HG03565 (cell line): ENCODE measurements around the gene BEND2.
"Not testable (repeated sequence)": the region's sequence is repeated elsewhere in the genome, so short reads cannot be mapped to it uniquely, and the experiment has no call there.

Source experiments
- ATAC-seq: cut with Tn5 transposase; IDR thresholded peaks from one replicate; pipeline ENCODE4 v1.9.1; 2021; ENCODE audit warnings: mild to moderate bottlenecking, moderate library complexity; ENCODE audit not compliant: unreplicated experiment

The BEND2 gene

DNA sequence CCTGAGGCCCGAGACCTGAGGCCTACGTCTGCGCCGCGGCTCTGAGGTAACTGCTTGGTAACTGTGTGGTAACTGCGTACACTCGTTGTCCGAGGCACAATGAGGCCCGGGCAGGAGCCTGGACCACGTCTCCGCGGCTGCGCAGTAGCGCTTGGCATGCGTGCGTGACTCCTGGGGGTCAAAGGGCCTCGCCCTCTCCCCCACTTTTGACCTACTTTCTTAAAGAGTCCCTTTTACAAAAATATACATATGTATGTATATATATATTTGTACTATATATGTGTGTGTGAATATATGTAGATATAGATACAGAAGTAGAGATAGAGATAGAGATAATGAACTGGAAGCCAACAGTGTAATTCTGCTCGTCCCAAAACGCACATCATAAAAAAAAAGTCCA lies at the start of gene BEND2:
Gene BEND2, minus strand, starts transcription at position 101 of the 400 bp plus-strand sequence. CDS start 136 bp downstream, outside the sequence.
- ATAC-seq: no peak

DNA sequence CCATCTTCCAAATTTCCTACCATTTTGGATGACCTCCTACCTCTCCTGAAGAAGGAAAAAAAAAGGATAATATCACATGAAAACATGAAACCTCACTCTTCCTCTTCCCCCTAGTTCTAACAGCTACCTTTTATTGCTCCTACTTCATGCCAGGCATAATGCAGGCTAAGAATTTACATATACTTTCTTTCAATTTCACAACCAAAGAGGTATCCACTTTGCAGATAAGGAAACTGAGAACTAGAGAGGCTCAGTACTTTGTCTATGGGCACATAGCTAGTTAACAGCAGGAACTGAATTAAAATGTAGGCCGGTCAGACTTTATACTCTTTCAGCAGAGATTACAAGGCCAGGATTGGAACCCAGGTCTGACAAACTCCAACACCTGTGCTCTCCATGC lies 34.4 kb upstream of the BEND2 start:
- no peak for ATAC-seq

DNA sequence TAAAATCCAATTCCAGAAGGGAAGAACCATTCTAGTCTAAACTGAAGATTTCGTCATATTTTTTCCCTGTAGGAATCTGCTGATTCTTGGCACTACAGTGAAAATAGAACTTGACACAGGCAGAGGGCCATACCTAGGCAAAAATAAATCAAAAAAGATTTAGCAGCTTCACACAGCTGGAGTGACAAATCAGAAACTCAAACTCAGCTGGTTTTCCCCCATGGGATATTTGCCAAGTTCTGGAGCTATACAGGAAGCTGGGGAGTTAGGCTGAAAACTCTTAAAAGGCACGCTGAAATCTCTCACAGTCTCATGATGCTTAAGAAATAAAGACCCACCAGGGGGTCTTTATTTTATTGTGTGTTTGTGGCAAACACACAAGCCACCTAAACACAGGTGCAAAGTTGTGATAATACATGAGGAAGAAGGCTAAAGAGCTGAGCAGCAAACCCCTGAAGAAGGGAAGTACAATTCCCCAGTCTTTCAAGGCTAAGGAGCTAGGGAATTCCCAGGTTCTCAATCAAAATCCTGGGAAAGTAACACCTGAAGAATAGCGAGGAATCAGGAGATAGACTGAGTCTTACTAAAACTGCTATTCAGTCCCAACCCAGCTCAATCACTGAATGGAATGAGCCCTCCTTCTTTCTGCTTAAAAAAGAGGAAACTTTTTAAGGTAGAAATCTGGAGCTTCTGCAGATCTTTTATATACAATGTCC lies 32.1 kb upstream of the BEND2 start:
- no peak for ATAC-seq

DNA sequence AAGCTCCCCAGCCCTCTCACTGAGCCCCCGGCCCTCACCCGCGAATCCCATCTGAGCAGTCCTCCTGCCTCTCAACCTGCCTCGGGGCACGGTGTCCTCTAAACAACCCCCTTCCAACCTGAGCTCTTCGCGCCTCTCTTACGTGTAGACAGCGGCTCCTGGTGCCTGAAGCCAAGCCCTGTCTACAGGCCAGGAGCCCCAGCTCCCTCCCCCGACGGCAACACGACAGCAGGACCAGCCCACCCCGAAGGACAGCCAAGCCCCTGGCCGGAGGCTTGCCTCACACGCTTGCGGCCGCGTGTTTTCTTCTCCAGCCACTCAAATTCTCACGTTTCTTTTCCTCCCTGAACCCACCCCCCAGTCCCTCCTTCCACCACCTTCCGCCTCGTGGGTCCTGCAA lies 9.0 kb upstream of the BEND2 start:
- ATAC-seq: not testable (repeated sequence)

DNA sequence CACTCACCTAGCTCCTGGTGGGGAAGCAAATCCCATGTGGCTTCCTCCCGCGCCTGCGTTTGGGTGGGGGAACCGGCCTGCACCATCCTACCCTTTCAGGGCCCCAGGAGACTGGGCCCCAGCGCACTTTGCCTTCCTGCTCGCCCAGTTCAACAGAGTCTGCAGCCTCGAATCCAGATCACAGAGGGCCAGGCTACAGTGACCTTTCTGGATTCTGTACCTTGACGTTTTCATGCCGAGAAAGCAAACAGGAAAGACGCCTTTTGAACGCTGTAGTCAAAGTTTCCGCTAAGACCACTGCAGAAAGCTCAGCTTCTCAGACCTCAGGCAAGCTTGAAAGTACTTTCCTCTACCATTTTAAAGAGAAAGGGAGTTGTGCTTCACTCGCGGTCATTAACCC lies 7.4 kb upstream of the BEND2 start:
- ATAC-seq: no peak

DNA sequence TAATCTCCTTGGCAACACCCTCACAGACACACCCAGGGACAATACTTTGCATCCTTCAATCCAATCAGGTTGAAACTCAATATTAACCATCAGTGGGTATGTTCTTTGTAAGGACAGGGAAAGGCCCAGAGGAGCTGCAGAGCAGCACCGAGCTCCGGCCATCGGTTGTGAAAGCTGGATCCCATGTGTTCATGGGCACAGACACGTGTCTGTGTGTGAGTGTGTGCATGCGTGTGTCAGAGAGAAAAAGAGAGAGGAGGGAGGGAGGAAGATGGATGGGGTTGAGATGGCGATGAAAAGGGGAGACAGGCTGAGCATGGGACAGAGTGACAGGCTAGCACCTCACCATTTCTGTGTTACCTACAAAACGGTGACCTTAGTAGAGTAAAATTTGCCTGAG lies 6.8 kb upstream of the BEND2 start:
- ATAC-seq: no peak

DNA sequence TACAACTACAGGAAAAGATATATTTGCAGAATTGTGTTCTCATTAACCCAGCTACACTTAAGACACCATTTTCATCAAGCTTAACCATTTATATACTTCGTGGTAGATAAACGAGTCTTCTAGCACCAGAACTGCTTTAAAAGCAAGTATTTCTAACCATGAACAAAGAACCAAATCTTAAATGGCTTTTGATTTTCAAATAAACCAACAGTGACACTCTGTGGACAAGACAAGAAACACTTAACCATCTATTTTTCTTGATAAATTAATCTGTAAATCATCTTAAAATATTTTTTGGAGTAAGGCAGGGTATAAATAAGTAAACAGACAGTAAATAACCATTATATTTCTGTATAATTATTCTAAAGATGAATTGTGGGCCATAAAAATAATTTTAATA lies 10.2 kb downstream of the BEND2 start:
- ATAC-seq: no peak

DNA sequence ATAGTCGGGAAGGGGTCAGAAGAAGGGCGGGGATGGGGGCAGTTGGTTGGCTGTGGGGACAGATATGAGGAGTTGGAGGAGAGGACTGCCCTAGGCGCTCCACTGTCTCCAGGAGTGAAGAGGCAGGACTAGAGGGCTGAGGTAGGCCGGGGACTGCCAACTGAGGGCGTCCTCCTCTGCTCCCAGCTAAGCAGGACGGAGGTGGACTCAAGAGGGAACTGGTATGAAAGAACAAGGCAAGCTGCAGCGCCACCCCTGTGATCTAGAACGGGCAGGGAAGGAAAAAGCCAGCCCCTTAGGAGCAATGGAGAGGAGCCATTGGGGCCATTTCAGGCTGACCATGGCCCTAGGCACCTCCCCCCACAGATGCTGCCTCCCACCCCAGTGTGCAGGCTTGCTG lies 14.0 kb downstream of the BEND2 start:
- no peak for ATAC-seq

DNA sequence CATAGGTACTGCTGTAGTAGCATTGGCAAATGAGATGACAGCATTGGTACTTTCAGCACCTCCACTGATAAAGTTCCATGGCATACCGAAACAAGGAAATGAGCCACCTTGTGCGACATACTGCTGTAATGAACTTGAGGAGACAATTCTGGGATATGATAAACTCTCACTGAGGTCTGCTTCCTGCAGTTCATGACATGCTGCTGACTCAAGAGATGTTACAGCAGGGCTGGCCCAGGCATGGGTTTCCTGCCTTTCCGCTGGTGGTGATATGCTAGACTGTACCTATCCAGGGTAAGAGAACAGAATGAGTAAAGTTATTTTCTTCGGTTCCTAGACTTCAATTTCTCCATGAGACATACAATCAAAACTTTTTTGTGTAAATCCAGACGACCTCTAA lies 17.1 kb downstream of the BEND2 start:
- no peak for ATAC-seq

DNA sequence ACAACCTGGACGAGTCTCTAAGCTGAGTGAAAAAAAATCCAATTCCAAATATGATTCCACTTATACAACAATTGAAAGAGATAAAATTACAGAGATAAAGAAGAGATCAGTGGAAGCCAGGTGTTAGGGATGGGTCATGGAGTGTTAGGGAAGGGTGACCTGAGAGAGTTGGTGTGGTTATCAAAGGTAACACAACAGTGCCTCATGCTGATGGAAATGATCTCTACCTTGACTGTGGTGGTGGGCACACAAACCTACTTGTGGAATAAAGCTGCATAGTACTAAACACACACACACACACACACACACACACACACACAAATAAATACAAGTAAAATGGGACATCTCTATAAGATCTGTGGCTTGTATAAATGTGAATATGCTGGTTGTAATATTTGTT lies 26.0 kb downstream of the BEND2 start:
- ATAC-seq: no peak

DNA sequence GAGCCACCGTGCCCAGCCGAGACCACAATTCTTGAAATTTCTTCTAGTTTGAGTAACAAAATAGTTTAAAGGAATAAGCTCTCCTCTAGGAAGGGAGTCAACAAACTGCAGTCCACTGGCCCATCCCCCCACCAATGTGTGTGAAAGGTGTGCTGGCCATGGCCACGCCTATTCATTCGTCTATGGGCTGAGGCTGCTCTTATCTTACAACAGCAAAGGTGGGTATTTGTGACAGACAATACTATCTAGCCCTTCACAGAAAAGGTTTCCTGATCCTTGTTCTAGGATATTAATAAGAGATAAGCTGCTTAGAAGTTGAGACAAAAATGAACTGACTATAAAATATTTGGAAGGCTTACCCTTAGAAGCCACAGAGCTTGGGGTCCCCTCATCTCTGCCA lies 41.2 kb downstream of the BEND2 start:
- no peak for ATAC-seq

DNA sequence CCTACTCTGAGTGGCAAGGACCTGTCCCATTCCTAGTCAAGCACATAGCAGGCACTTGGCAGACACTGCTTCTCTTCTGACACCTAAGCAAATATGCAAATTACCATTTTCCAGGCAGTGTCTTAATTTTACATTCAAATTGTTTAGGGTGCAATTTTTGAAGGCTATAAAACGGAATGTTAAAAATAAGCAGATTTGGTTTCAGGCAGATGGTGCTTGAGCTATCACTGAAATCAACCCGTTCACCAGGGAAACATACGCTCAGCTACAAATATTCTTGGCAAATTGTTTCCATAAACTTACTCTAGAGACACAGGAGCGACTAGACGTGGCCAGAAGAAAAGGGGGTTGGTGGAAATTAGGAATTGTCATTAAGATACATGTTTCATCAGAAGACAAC lies 45.7 kb downstream of the BEND2 start:
- ATAC-seq: no peak

DNA sequence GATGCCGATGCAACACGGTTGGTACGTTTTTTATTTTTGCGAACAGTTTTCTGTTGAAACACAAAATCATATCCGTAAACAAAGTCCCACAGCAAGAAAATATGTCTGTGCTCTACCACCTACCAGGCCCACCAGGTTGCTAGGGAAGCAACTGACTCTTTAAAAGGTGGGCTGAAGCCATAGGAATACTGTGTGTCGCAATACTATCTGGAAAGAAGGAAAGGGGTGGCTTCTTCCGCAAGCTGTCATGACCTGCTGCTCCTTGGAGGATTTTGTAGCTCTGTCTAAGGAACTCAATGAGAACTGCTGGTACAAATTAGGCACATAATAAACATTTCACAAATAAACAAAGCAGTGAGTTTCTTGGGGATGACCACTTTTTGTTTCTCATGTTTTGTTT lies 46.5 kb downstream of the BEND2 start:
- ATAC-seq: no peak

DNA sequence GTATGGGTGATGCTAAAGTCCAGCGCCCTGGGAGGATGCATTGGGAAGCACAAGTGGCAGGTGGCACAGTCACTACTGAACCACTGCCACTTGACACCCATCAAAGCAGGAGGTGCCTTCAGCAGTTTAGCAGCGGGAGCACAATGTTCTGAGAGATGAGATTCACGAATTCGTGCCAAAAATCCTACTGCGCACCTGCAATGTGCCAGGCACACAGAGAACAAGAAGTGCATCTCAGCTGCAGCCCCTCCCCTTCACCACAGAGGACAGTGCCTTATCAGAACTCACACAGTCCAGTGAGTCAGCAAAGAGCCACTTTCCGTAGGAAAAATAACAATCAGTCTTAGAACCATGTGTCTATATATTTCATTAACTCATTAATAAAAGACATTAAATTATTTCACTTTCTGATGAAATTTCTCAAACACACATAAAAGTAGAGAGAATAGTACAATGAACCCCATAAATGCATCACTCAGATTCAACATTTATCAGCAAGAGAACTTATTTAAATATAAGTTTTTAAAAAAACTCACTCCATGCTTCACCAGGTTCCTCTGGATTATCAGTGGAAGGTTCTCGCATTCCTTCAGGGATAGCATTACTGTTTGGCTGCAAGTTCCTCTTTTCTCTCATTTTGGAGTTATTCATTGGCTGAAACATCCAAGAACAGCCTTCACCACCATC lies 47.0 kb downstream of the BEND2 start:
- no peak for ATAC-seq

DNA sequence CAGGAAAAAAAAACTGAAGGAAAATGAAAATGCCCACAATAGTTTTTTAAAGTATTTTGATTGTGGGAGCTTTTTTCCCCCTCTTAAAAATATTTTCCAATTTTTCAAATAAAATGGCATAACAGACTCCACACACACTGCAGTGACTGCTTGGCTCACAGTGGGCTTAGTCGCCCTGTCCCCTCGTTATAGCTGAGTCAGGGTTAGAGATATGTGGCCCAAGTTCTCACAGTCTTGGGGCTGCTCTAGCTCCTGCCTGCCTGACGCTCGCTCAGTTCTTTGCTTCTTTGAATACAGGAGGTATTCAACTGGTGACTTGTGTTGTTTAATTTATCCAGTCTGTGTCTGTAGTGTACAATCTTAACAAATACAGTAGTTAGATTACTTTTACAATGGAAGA lies 47.7 kb downstream of the BEND2 start:
- ATAC-seq: no peak

DNA sequence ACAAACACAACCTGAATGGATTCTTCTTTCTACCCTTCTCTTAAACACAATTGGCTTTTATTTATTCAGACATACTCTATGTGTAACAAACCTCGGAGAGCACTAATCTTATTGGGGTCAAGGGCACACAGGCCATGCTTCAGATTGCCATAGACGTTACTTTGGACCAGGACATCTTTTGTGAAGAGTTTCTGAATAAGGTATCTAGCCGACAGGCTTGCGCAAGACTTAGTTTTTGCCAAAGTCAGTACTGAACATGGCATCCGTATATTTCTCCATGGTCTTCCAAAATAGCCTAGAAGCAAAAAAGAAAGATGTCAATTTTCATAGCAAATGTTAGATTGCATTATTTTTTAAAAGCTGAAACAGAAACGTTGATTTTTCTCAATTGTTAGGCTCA lies 49.8 kb downstream of the BEND2 start:
- no peak for ATAC-seq

DNA sequence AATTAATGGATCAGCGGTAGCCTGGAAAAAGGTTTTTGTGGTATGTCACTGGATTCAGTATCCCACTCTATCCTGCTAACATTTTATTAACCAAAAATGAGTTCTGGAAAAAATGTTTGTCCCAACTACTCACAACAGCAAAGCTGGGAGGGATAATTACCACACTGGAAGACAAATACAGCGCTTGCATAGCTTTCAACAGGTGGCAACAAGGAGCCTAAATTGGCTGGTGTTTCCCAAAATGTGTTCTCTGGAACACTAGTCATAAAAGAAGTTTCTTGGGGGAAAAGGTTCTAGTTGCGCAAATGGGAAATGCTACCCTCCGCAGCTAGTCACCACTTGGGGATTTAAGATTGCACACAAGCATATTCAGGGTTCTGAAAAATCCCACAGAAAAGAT lies 54.6 kb downstream of the BEND2 start:
- ATAC-seq: no peak

DNA sequence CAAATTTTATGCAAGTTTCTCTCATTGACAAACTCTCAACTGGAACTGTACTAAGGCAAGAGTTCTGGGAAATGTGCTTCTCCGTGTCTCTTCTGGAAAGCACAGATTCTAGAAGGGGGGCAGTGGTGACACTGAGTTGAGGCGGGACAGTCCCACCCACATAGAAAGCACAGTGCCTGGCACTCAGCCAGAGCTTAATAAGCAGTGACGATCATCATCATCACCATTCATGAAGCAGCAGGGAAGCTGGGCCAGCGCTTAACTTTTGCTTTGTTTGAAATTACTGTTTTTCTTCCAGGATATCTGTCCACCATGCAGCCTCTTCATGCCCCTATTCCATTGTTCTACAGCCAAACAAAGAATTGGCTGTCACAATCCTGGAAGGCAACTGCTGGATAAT lies 60.3 kb downstream of the BEND2 start:
- ATAC-seq: no peak

DNA sequence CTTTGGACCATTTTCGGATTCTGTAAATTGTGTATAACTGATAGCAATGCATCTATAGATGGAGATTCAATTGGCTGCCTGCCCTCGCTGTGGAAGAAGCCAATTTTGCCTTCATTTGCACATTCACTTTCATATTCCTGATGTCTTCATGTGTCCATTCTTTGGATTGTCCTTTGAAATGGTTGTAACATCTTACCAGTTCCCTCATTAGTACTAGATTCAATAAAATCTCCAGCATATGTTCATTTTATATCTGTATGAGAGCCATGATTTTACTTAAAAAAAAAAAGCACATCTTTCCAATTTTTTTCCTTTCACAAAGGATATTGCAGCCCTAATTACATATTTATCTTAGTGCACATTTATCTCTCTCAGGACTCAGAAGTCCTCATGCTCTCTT lies 61.7 kb downstream of the BEND2 start:
- no peak for ATAC-seq

DNA sequence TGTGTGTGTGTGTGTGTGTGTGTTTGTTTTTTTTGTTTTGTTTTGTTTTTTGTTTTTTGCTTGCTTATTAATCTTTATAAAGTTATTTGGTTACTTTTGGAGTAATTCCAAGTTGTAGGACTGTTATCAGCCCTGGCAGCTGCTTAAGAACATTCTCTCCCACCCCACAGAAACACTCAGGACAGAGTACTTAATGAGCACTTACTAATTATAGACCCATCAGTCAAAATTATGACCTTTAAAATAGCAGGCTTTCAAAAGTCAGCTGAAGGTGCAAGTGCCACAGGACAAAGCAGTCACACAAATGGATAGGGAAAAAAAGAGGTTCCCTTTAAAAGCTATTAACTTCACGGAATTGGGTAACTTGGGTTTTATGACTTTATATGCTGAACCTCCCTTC lies 69.0 kb downstream of the BEND2 start:
- ATAC-seq: no peak

DNA sequence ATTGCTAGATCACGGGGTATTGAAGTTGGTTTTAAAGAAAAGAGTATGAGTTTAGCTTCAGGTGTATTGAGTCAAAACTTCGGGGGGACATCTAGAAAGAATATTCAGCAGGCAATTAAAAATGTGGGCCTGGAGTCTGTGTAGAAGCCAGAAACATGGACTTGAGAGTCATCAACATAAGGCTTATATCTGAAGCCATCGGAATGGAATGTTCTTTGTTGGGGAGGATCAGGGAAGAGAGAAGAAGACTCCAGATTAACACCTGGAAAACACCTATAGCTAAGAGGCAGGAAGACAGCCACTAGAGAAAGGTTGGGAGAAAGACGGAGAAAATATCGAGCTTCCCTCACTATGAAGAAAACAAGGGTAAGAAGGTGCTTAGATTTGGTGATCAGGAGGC lies 69.5 kb downstream of the BEND2 start:
- ATAC-seq: no peak

DNA sequence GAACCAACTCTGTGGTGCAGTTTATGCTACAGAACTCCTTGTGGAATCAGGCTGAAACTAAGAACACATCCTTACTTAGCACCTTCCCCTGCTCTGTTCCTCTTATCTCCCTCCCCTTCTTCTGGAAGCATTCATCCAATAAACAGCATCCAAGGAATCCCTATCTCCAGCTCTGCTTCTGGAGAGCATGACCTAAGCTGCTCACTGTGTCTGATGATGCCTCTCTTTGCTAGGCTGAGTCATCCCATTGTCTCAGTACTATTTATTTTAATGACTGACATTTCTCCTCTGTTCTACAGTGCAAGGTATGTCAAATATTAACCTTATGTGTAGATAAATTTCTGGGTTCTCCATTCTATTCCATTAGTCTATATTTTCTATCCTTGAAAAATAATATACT lies 71.2 kb downstream of the BEND2 start:
- ATAC-seq: no peak

DNA sequence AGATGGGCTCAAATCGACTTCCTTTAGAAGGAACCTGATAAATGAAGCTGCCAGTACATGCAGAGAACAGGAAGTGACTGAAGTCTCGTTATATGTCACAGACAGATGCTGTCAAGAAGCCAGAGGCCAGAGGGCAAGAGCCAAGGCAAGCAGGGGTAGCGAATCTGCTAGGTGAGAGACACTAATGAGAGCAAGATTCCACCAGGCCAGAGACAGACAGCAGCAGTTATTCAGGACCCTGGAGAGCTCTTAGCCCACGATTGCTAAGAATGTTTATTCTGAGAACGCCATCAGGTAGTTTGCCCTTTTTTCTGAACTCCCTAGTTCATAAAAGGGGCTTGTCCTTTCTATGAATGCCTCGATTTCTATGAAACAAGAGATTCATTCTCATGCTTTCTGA lies 73.7 kb downstream of the BEND2 start:
- ATAC-seq: no peak
